Fibroblast of lung (primary cell): ENCODE measurements around the gene ZNF490. TPM values are rescaled to one million over a fixed set of nuclear protein-coding genes. Genes with fewer than 3 reads are reported as not detected.

ENCODE experiments used
- DNase-seq, 2 donors: peaks; one replicate each; pipeline versions ENCODE4 v3.0.0 to v3.0.0-alpha.2; 2010; ENCODE audit warnings: low read depth in 2 of 2
- H2AFZ ChIP-seq: 2 replicates; pipeline ENCODE4 v1.5.1; 2012; ENCODE audit warnings: low read length, control low read depth, inconsistent platforms
- H3K27ac ChIP-seq: 2 replicates; pipeline ENCODE4 v1.5.1; 2011; ENCODE audit warnings: low read length, control low read depth; ENCODE audit not compliant: insufficient read depth
- H3K27me3 ChIP-seq: 2 replicates; pipeline ENCODE4 v1.5.1; 2011; ENCODE audit warnings: mild to moderate bottlenecking, low read length; ENCODE audit not compliant: control insufficient read depth, insufficient read depth
- H3K36me3 ChIP-seq: 2 replicates; pipeline ENCODE4 v1.5.1; 2011; ENCODE audit warnings: low read length; ENCODE audit not compliant: control insufficient read depth, insufficient read depth
- H3K4me1 ChIP-seq: 2 replicates; pipeline ENCODE4 v1.5.1; 2011; ENCODE audit warnings: low read length; ENCODE audit not compliant: control insufficient read depth, insufficient read depth; ENCODE audit errors: extremely low read depth
- H3K4me2 ChIP-seq: 2 replicates; pipeline ENCODE4 v1.5.1; 2011; ENCODE audit warnings: low read length, control low read depth; ENCODE audit not compliant: insufficient read depth; ENCODE audit errors: extremely low read depth
- H3K4me3 ChIP-seq, 4 experiments: fragments of 200-600 bp in 1 of 4; sonication (generic) in 1 of 4; replicated peaks in 1 of 4; 2 replicates each; pipeline ENCODE4 v1.5.1; 2011 to 2016; ENCODE audit warnings: low read length in 4 of 4, low read depth in 3 of 4, mild to moderate bottlenecking in 3 of 4, control low read depth in 2 of 4, inconsistent platforms in 1 of 4, mixed read lengths in 1 of 4; ENCODE audit not compliant: insufficient read depth in 1 of 4; ENCODE audit errors: control extremely low read depth in 1 of 4
- H3K79me2 ChIP-seq: 2 replicates; pipeline ENCODE4 v1.5.1; 2012; ENCODE audit warnings: mild to moderate bottlenecking, low read length, inconsistent platforms; ENCODE audit not compliant: control insufficient read depth, insufficient read depth
- H3K9ac ChIP-seq: 2 replicates; pipeline ENCODE4 v1.5.1; 2011; ENCODE audit warnings: mild to moderate bottlenecking, low read length, control low read depth; ENCODE audit not compliant: insufficient read depth
- H3K9me3 ChIP-seq: 2 replicates; pipeline ENCODE4 v1.5.1; 2012; ENCODE audit warnings: low read depth, low read length; ENCODE audit not compliant: control insufficient read depth, insufficient read depth
- H4K20me1 ChIP-seq: 2 replicates; pipeline ENCODE4 v1.5.1; 2011; ENCODE audit warnings: low read length; ENCODE audit not compliant: control insufficient read depth, insufficient read depth; ENCODE audit errors: extremely low read depth
- EZH2 ChIP-seq: IDR thresholded peaks from 2 replicates; pipeline ENCODE4 v1.5.1; 2012; ENCODE audit warnings: low read length, control low read depth, mild to moderate bottlenecking; ENCODE audit errors: missing control alignments
- polyA plus RNA-seq, 2 donors: library from polyadenylated mRNA; depleted of rRNA in 1 of 2; stranded (reverse) in 1 of 2; unstranded in 1 of 2; fragments of >200 nt; gene quantifications; 2 replicates each; pipeline ENCODE4 v1.2.1, GENCODE V29; 2011 to 2012; ENCODE audit warnings: missing spikeins in 1 of 2
- total RNA-seq: library from RNA; depleted of rRNA; stranded (reverse); fragments of >200 nt; gene quantifications from 2 replicates; pipeline ENCODE4 v1.2.1, GENCODE V29; 2014
- TF ChIP-seq, protein P1 (sequence below), 2 donors: IDR thresholded peaks in 1 of 2; conservative IDR thresholded peaks in 1 of 2; 1 replicate in 1 of 2; 2 replicates in 1 of 2; pipeline ENCODE4 v1.5.1; 2011 to 2012; ENCODE audit warnings: low read length in 2 of 2, control low read depth in 1 of 2, inconsistent platforms in 1 of 2, low read depth in 1 of 2, mild to moderate bottlenecking in 1 of 2

ZNF490 gene
- total and polyA plus RNA-seq, 2 donors (not counting 1 experiment from before 2014, with no cell fraction given): 3.9 to 16.8 TPM

GRCh38 chr19:12648088-12648487 is 37.5 kb upstream of the ZNF490 start:
- DNase-seq: no peak
- Histone ChIP-seq H3K9me3 (no peaks in the 10 kb centered on the region), H3K79me2 (no peaks in the 10 kb centered on the region), H4K20me1 (no peaks in the 10 kb centered on the region), H3K9ac (no peak overlapping the region), H3K27me3 (no peaks in the 10 kb centered on the region), H2AFZ (no peak overlapping the region), H3K4me1 (no peaks in the 10 kb centered on the region), H3K4me2 (no peak overlapping the region), H3K36me3 (no peaks in the 10 kb centered on the region), H3K4me3 (peak overlapping the region in 1 of 4 experiments; percentile 14), H3K27ac (no peak overlapping the region)
- TF ChIP-seq EZH2: no peak
- TF ChIP-seq, protein P1, sequence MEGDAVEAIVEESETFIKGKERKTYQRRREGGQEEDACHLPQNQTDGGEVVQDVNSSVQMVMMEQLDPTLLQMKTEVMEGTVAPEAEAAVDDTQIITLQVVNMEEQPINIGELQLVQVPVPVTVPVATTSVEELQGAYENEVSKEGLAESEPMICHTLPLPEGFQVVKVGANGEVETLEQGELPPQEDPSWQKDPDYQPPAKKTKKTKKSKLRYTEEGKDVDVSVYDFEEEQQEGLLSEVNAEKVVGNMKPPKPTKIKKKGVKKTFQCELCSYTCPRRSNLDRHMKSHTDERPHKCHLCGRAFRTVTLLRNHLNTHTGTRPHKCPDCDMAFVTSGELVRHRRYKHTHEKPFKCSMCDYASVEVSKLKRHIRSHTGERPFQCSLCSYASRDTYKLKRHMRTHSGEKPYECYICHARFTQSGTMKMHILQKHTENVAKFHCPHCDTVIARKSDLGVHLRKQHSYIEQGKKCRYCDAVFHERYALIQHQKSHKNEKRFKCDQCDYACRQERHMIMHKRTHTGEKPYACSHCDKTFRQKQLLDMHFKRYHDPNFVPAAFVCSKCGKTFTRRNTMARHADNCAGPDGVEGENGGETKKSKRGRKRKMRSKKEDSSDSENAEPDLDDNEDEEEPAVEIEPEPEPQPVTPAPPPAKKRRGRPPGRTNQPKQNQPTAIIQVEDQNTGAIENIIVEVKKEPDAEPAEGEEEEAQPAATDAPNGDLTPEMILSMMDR (conservative IDR thresholded peaks at IDR 0.05 in 1 of 2, IDR thresholded peaks at IDR 0.05 in 1 of 2; ENCODE audit: low read depth in 1 of 2, low read length in 2 of 2): peak in 1 of 2 donors; percentile 28

- peak in 1 of 2 donors; percentile 19 for DNase-seq
- Histone ChIP-seq H3K9ac (no peak overlapping the region), H3K27me3 (no peaks in the 10 kb centered on the region), H3K9me3 (no peaks in the 10 kb centered on the region), H3K4me3 (peak overlapping the region in 1 of 4 experiments; percentile 14), H3K36me3 (no peaks in the 10 kb centered on the region), H3K27ac (no peak overlapping the region), H3K4me1 (no peaks in the 10 kb centered on the region), H3K4me2 (peak overlapping the region; percentile 13), H2AFZ (no peak overlapping the region), H4K20me1 (no peaks in the 10 kb centered on the region), H3K79me2 (no peaks in the 10 kb centered on the region)
- TF ChIP-seq, protein P1 (conservative IDR thresholded peaks at IDR 0.05 in 1 of 2, IDR thresholded peaks at IDR 0.05 in 1 of 2; ENCODE audit: low read depth in 1 of 2, low read length in 2 of 2): no peak
- no peak for TF ChIP-seq EZH2
Observed at GRCh38 chr19:12647490-12648071, 37.0 kb upstream of the ZNF490 start.

GRCh38 chr19:12647047-12647446 is 36.4 kb upstream of the ZNF490 start:
- no peaks in the 10 kb centered on the region for H3K79me2 ChIP-seq
- no peak for TF ChIP-seq EZH2
- TF ChIP-seq, protein P1 (conservative IDR thresholded peaks at IDR 0.05 in 1 of 2, IDR thresholded peaks at IDR 0.05 in 1 of 2; ENCODE audit: low read depth in 1 of 2, low read length in 2 of 2): no peak
- no peak for DNase-seq
- H3K4me2 ChIP-seq: no peak overlapping the region
- H3K27ac ChIP-seq: no peak overlapping the region
- no peak overlapping the region for H2AFZ ChIP-seq
- H3K36me3 ChIP-seq: no peaks in the 10 kb centered on the region
- no peaks in the 10 kb centered on the region for H3K9me3 ChIP-seq
- H3K4me1 ChIP-seq: no peaks in the 10 kb centered on the region
- no peak overlapping the region for H3K4me3 ChIP-seq
- no peaks in the 10 kb centered on the region for H4K20me1 ChIP-seq
- H3K27me3 ChIP-seq: no peaks in the 10 kb centered on the region
- H3K9ac ChIP-seq: no peak overlapping the region
